Parathyroid adenoma (tissue), 2 donors: Measurements from ENCODE around the gene ZFPL1.
A peak's percentile ranks its signal among the peaks of the same experiment; 100 is the strongest.

Experiments
- H2AFZ ChIP-seq: fragments of 300-600 bp; sonication (generic); one replicate; pipeline ENCODE4 v1.7.0; 2017; ENCODE audit warnings: antibody characterized with exemption, mild to moderate bottlenecking
- H3K27ac ChIP-seq: fragments of 300-600 bp; sonication (generic); one replicate; pipeline ENCODE4 v1.7.0; 2017
- H3K27me3 ChIP-seq: fragments of 300-600 bp; sonication (generic); one replicate; pipeline ENCODE4 v1.7.0; 2017; ENCODE audit warnings: low read length; ENCODE audit not compliant: control insufficient read depth, insufficient read depth
- H3K36me3 ChIP-seq: fragments of 300-600 bp; sonication (generic); one replicate; pipeline ENCODE4 v1.7.0; 2017; ENCODE audit warnings: low read length; ENCODE audit not compliant: control insufficient read depth, insufficient read depth
- H3K4me1 ChIP-seq: fragments of 300-600 bp; sonication (generic); one replicate; pipeline ENCODE4 v1.7.0; 2017; ENCODE audit warnings: control low read depth
- H3K4me2 ChIP-seq: fragments of 300-600 bp; sonication (generic); one replicate; pipeline ENCODE4 v1.7.0; 2017; ENCODE audit warnings: low read length
- H3K4me3 ChIP-seq: fragments of 300-600 bp; sonication (generic); one replicate; pipeline ENCODE4 v1.7.0; 2017; ENCODE audit warnings: low read depth, low read length
- H3K79me2 ChIP-seq: fragments of 300-600 bp; sonication (generic); one replicate; pipeline ENCODE4 v1.7.0; 2017; ENCODE audit warnings: control low read depth
- H3K9ac ChIP-seq: fragments of 300-600 bp; sonication (generic); one replicate; pipeline ENCODE4 v1.7.0; 2017; ENCODE audit warnings: mild to moderate bottlenecking
- H3K9me3 ChIP-seq: fragments of 300-600 bp; sonication (generic); one replicate; pipeline ENCODE4 v1.7.0; 2017; ENCODE audit warnings: low read length; ENCODE audit not compliant: control insufficient read depth
- CTCF ChIP-seq: fragments of 300-600 bp; sonication (generic); IDR thresholded peaks from one replicate; pipeline ENCODE4 v1.7.0; 2017; ENCODE audit warnings: antibody characterized with exemption, mild to moderate bottlenecking
- donor health status: primary hyperparathyroidism.

ZFPL1 gene

GRCh38 chr11:65083134-65083833 lies 738 bp upstream of the ZFPL1 start:
- Histone ChIP-seq H3K4me2 (peak overlapping the region; percentile 81), H3K79me2 (no peaks in the 10 kb centered on the region), H2AFZ (peak overlapping the region; percentile 87), H3K4me1 (peaks cover 4% of the 10 kb centered on the region), H3K27ac (peak overlapping the region; percentile 86), H3K27me3 (no peaks in the 10 kb centered on the region), H3K9me3 (no peaks in the 10 kb centered on the region), H3K4me3 (peak overlapping the region; percentile 74), H3K9ac (no peak overlapping the region), H3K36me3 (no peaks in the 10 kb centered on the region)
- TF ChIP-seq CTCF, result no peak

DNA sequence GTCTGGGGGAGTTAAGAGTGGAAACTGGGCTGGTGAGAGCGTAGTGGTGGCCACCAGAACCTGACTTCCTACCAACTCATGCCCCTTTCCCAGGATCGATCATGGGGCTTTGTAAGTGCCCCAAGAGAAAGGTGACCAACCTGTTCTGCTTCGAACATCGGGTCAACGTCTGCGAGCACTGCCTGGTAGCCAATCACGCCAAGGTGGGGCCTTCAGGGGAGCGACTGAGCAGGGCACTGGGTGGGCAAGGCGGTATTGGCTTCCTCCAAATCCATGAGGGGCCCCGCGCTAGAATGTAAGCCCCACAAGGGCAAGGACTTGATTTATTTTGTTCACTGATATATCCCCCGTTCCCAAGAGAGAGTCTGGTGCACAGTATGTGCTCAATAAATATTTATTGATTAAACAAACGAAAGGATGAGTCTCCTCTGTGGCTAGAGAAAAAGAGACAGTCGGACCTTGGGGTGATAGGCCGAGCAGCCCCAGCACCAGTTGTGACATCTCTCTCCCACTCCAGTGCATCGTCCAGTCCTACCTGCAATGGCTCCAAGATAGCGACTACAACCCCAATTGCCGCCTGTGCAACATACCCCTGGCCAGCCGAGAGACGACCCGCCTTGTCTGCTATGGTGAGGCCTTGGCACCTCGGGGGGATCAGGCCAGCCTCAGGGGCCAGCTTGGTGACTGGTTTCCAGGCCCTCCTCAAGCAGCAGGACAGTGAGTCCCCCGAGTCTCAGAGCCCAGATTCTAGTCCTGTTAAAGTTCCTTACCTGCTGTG lies 765 bp downstream of the ZFPL1 start:
- peaks cover 4% of the 10 kb centered on the region for H3K4me1 ChIP-seq
- no peaks in the 10 kb centered on the region for H3K9me3 ChIP-seq
- TF ChIP-seq CTCF, result no peak
- peak overlapping the region; percentile 87 for H2AFZ ChIP-seq
- peak overlapping the region; percentile 74 for H3K4me3 ChIP-seq
- H3K79me2 ChIP-seq, result no peaks in the 10 kb centered on the region
- peak overlapping the region; percentile 80 for H3K4me2 ChIP-seq
- no peaks in the 10 kb centered on the region for H3K27me3 ChIP-seq
- H3K36me3 ChIP-seq, result no peaks in the 10 kb centered on the region
- H3K27ac ChIP-seq, result peak overlapping the region; percentile 86
- no peak overlapping the region for H3K9ac ChIP-seq

- Histone ChIP-seq H3K79me2 (no peaks in the 10 kb centered on the region), H3K9me3 (no peaks in the 10 kb centered on the region)
- TF ChIP-seq CTCF, result no peak
Measured at GRCh38 chr11:65085446-65085845, 1.4 kb downstream of the ZFPL1 start.

GRCh38 chr11:65086809-65087208 lies 2.8 kb downstream of the ZFPL1 start:
- Histone ChIP-seq H3K4me2 (no peak overlapping the region), H3K79me2 (no peaks in the 10 kb centered on the region), H2AFZ (no peak overlapping the region), H3K36me3 (no peaks in the 10 kb centered on the region), H3K9me3 (no peaks in the 10 kb centered on the region), H3K4me1 (peaks cover 4% of the 10 kb centered on the region), H3K27ac (no peak overlapping the region), H3K27me3 (no peaks in the 10 kb centered on the region), H3K4me3 (no peak overlapping the region), H3K9ac (no peak overlapping the region)
- TF ChIP-seq CTCF, result no peak

More at GRCh38 chr11:65085446-65085845, 1.4 kb downstream of the ZFPL1 start:
- Histone ChIP-seq H3K36me3 (no peaks in the 10 kb centered on the region), H3K9ac (no peak overlapping the region), H3K4me3 (no peak overlapping the region), H3K4me1 (peaks cover 4% of the 10 kb centered on the region), H3K27ac (no peak overlapping the region), H3K27me3 (no peaks in the 10 kb centered on the region), H3K4me2 (no peak overlapping the region), H2AFZ (no peak overlapping the region)
